Progenitor cell of endocrine pancreas (in vitro differentiated cells): ENCODE results near the gene RGS1. TPM values are rescaled to one million over a fixed set of nuclear protein-coding genes. Genes with fewer than 3 reads are reported as not detected.

Experiments
- DNase-seq: peaks from one replicate; pipeline ENCODE4 v3.0.0; 2021; ENCODE audit warnings: low spot score; ENCODE audit not compliant: unreplicated experiment
- H3K27ac Mint-ChIP-seq: 2 replicates; pipeline ENCODE4 v1.8.0; 2021; ENCODE audit warnings: mild to moderate bottlenecking, moderate library complexity, mixed read lengths
- H3K27me3 Mint-ChIP-seq: 2 replicates; pipeline ENCODE4 v1.8.0; 2021; ENCODE audit warnings: mixed read lengths
- H3K36me3 Mint-ChIP-seq: 2 replicates; pipeline ENCODE4 v1.8.0; 2022; ENCODE audit warnings: mixed read lengths; ENCODE audit not compliant: insufficient read depth
- H3K4me1 Mint-ChIP-seq: 2 replicates; pipeline ENCODE4 v1.8.0; 2021; ENCODE audit warnings: low read depth, mixed read lengths
- H3K4me3 Mint-ChIP-seq: 2 replicates; pipeline ENCODE4 v1.8.0; 2021; ENCODE audit warnings: low read depth, mild to moderate bottlenecking, moderate library complexity, mixed read lengths
- H3K9me3 Mint-ChIP-seq: 2 replicates; pipeline ENCODE4 v1.8.0; 2021; ENCODE audit warnings: low read depth, mixed read lengths
- CTCF ChIP-seq: fragments of 200-600 bp; sonication (generic); IDR thresholded peaks from one replicate; pipeline ENCODE4 v1.5.0; 2021; ENCODE audit warnings: antibody characterized with exemption, mild to moderate bottlenecking; ENCODE audit not compliant: unreplicated experiment
- total RNA-seq: library from RNA; stranded (reverse); gene quantifications from 2 replicates; pipeline ENCODE4 v1.2.1, GENCODE V29; 2021

RGS1 gene
- total RNA-seq, 1 donor from 2014 or later = 0.26 TPM

- DNase-seq = no peak
- no peaks in the 10 kb centered on the region for H3K36me3 Mint-ChIP-seq
- no peaks in the 10 kb centered on the region for H3K4me1 Mint-ChIP-seq
- no peaks in the 10 kb centered on the region for H3K9me3 Mint-ChIP-seq
- no peak overlapping the region for H3K27ac Mint-ChIP-seq
- no peak for TF ChIP-seq CTCF
- peaks cover 6% of the 10 kb centered on the region for H3K27me3 Mint-ChIP-seq
- no peak overlapping the region for H3K4me3 Mint-ChIP-seq
These were observed 12.1 kb downstream of the RGS1 start for GRCh38 chr1:192587386-192588266.

- no peak for TF ChIP-seq CTCF
- H3K4me3 Mint-ChIP-seq = no peak overlapping the region
These were observed 13.0 kb downstream of the RGS1 start for GRCh38 chr1:192588546-192588945.

GRCh38 chr1:192589813-192590212 is 14.2 kb downstream of the RGS1 start:
- no peak for DNase-seq
- no peaks in the 10 kb centered on the region for H3K9me3 Mint-ChIP-seq
- TF ChIP-seq CTCF = no peak
- H3K27ac Mint-ChIP-seq = no peak overlapping the region
- no peak overlapping the region for H3K4me3 Mint-ChIP-seq
- H3K4me1 Mint-ChIP-seq = peaks cover 5% of the 10 kb centered on the region
- H3K27me3 Mint-ChIP-seq = peaks cover 6% of the 10 kb centered on the region
- no peaks in the 10 kb centered on the region for H3K36me3 Mint-ChIP-seq

More at GRCh38 chr1:192588546-192588945, 13.0 kb downstream of the RGS1 start:
- no peak for DNase-seq
- no peaks in the 10 kb centered on the region for H3K4me1 Mint-ChIP-seq
- no peaks in the 10 kb centered on the region for H3K9me3 Mint-ChIP-seq
- peaks cover 6% of the 10 kb centered on the region for H3K27me3 Mint-ChIP-seq
- H3K36me3 Mint-ChIP-seq = no peaks in the 10 kb centered on the region
- H3K27ac Mint-ChIP-seq = no peak overlapping the region

GRCh38 chr1:192592517-192592916 is 16.9 kb downstream of the RGS1 start:
- Mint-ChIP-seq H3K27me3 (peaks cover 6% of the 10 kb centered on the region), H3K27ac (no peak overlapping the region), H3K9me3 (no peaks in the 10 kb centered on the region), H3K4me1 (peaks cover 6% of the 10 kb centered on the region), H3K36me3 (no peaks in the 10 kb centered on the region), H3K4me3 (no peak overlapping the region)
- no peak for TF ChIP-seq CTCF
- DNase-seq = no peak

GRCh38 chr1:192592981-192593708 is 17.6 kb downstream of the RGS1 start:
- Mint-ChIP-seq H3K36me3 (no peaks in the 10 kb centered on the region), H3K4me3 (no peak overlapping the region), H3K4me1 (peaks cover 6% of the 10 kb centered on the region), H3K27me3 (peaks cover 6% of the 10 kb centered on the region), H3K9me3 (no peaks in the 10 kb centered on the region), H3K27ac (no peak overlapping the region)
- TF ChIP-seq CTCF = no peak
- DNase-seq = no peak
